Measurements from ENCODE around the gene GP1BA. TPM values are rescaled to one million over a fixed set of nuclear protein-coding genes. Genes with fewer than 3 reads are reported as not detected.

The GP1BA gene
- total and polyA plus RNA-seq, 10 of the 15 experiments (the other 5 are each of a cell fraction or from before 2014, with no cell fraction given), result 0.04 to 0.67 (median 0.28) TPM; not detected in 1

- TF ChIP-seq E4F1 (IDR thresholded peaks at IDR 0.05; ENCODE audit: borderline replicate concordance, partially characterized antibody) (peak; percentile 30), ZBED1 (IDR thresholded peaks at IDR 0.05; ENCODE audit: borderline replicate concordance) (no peak), MLLT1 (IDR thresholded peaks at IDR 0.05) (0 out of 2 replicates have a peak, but pooled peaks have one; percentile 33), HSF1 (IDR thresholded peaks at IDR 0.05; ENCODE audit: low read depth, low read length) (no peak), MYC (IDR thresholded peaks at IDR 0.05; ENCODE audit: insufficient read depth, insufficient read length, insufficient replicate concordance, low read length, severe bottlenecking) (no peak), ZNF622 (IDR thresholded peaks at IDR 0.05) (no peak), SMC3 (IDR thresholded peaks at IDR 0.05; ENCODE audit: borderline replicate concordance, low read length) (peak; percentile 89), YBX1 (IDR thresholded peaks at IDR 0.05) (no peak), ZNF274 (IDR thresholded peaks at IDR 0.05; ENCODE audit: insufficient read depth, insufficient read length) (no peak)
Observed at GRCh38 chr17:4908711-4909496, 23.2 kb upstream of the GP1BA start (continued).
